ENCODE measurements around the gene TEX29.

TEX29 gene

DNA sequence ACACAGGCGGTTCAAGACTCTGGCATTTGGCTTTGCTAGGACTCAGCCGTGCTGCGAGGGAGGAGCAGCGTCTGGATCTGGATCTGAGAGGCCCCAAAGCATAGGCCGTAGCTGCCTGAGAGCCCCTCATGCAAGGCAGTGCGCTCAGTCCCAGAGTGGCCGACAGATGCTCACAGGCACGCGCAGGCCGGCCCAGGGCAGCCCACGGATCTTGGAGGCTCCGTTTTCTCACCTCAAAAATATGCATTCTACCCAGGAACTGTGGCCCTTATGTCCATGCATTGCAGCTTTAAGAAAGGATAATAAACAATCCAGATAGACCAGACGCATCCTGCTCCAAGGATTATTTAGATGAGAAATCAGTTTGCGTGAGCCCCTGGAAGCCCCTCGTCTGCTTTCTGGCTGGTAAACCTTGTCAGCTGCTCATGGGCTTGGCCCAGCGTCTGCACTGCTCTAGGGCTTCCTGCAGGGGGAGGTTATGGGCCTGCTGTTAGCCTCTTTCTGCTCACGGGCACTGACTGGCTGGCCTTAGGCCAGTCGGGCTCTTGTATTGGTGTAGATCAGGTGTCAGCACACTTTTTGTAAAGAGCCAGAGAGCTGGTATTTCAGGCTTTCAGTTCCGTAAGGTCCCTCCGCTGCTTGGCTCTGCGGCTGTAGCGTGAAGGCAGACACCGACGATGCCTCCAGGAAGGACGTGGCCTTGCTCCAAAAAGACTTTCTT, 24.2 kb downstream of the TEX29 start:
- FAIRE-seq = no peak

DNA sequence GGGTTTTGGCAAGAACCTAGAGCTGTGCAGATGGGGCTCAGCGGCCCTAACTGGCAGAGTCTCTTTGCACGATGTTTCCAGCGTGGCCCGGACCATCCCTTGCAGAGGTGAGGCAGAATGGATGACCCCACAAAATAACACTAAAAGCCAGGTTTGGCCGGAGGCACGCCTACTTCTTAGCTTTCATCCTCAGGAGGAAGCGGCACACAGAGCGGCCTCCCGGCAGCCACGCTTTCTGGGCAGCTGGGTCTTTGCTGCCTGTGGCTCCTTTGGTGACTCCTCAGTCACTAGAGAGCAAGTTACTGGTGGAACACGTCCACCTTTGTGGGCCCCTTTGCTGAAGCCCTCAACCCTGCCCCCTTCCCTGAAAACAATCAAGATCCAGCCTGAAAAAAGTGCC, 25.2 kb downstream of the TEX29 start:
- FAIRE-seq = no peak

DNA sequence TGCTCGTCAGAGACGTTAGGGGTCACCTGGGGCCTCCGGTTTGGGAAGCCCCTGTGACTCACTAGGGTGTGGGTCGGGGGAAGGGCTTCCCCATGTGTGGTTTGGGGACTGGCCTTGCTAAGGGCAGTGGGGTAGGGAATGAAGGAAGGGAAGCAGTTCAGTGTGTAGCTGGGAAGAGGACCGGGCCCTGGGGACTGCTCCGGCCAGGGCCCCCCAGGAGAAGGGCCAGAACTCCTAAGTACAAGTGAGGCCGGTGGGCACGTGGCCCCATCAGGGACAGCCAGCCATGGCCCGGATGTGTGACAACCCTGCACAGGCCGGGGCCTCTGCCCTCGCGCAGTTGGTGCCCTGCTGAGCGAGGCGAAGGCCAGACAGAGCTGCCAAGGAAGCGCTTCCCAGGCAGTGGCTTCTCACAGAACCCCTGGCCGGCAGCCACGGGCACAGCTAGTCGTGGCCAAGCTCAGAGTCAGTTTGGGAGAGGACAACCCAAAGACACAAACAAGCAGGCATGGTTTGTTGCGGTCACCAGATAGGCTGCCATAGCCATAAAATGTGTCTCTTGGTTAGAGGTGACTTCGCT, 25.7 kb downstream of the TEX29 start:
- no peak for FAIRE-seq

DNA sequence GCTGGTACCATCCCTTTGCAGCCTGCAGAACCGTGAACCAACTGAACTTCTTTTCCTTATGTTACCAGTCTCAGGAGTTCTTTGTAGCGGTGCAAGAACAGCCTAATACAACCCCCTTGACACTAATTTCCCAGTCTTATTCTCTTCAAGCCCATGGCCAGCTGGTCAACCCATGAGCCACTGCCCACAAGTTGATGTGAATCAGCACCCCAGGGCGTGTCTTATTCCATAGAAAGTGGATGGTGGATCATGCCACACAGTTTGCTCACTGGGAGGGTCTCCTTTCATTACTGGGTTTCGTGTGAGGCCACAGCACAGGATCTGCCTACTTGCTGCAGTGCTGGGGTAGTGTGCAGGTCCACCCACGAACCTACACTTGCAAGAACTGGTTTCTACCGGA, 27.0 kb downstream of the TEX29 start:
- no peak for FAIRE-seq

DNA sequence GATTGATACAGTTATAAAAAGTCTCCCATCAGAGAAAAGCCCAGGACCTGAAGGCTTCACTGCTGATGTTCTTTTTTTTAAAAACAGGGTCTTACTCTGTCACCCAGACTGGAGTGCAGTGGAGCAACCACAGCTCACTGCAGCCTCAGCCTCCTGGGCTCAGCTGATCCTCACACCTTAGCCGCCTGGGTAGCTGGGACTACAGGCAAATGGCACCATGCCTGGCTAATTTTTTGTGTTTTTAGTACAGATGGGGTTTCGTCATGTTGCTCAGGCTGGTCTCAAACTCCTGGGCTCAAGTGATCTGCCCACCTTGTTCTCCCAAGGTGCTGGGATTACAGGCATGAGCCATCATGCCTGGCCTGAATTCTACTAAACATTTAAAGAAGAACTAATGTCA, 33.1 kb downstream of the TEX29 start:
- no peak for FAIRE-seq

DNA sequence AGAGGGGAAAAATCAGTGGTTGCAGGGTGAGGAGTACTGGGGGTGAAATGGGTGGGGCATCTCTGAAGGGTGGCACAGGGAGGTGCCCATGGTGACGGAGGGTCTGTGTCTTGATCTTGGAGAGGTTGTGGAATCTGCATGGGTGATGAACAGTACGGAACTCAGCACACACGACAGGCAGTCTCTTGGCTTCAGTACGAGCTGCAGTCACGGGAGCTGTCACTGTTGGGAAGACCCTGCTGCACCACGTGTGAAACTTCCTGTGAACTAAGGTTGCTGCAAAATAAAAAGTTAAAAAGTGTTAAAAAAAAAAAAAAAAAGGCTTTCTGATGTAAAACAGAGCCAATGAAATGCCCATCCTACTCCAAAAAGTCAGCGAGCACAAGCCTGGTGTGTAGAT, 34.3 kb downstream of the TEX29 start:
- FAIRE-seq = no peak

DNA sequence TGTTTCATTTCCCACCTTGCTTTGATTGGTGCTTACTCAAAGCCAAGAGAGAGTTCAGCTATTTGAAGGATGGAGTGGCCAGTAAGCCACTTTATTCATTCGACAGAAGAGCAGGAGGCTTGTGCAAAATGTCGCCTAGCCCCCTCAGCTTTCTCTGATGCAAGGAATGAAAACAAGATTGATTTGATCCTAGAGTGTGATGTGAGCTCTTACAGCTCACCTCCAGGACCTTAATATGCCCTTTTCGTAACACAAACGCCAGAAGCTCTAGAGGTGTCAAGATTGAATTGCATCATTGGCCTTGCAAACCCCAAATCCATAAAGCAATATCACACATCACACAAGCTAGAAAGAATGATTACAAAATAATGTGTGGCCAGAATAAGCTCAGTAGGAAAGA, 36.4 kb downstream of the TEX29 start:
- no peak for FAIRE-seq

DNA sequence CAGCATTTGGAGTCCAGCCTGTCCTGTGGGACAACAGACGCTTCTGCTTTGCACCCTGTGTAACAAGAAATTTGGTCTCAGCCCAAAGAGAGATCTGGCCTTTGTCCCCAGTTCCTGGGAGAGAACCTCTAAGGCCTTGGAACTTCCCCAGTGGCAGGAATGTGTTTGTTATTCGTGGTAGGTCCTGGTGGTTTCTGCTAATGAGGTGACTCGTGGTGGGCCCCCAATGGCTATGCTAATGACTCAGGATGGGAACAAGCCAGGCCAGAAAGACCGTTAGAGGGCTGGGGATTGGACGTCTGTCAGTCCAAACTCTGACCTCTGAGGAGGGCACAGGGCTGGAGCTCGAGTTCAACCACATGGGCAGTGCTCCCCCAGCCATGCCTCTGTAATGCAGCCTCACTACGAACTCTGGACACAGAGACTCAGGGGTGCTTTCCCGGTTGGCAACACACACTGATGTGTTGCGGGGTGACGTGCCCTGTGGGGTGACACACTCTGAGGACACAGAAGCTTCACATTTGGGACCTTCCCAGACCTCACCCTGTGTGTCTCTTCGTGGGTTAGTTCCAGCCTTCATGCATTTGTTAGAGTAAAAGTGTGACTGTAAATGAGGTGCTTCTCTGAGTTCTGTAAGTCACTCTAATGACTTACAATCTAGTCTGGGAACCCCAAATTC, 38.9 kb downstream of the TEX29 start:
- no peak for FAIRE-seq

DNA sequence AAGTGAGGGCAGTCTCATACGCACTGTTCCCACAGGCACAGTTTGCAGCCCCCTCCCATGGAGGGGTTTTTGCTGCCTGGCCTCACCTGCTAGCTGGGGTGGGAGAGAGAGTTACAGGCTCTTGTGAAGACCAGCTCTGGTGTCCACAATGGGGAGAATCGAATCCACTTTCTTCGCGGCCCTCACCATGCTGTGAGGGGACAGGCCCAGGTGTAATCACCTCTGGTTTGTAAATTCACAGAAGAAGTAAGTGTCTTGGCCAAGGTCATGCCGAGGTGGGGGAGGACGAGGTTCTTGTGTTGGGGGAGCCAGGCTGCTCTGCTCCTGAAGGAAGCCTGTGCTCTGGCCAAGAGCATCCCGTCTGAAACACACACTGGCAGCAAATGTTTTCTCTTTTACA, 39.5 kb downstream of the TEX29 start:
- no peak for FAIRE-seq

DNA sequence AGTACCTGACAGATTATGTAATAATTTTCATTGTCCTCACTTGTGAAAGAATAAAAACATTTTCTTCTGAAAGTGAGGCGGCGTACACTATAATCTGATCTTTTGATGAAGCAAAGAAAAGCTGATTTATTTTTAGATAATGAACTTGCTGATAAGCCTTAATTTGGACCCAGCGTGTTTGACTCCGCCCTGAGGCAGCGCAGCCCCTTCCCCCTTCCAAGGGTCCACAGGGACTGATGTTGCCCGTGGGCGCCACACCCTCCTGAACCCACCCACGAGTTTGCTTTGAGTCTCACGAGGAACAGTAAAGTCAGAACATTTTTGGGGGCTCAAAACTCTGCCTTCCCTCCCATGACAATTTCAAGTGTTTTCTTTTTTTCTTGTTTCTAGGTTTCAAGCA, 40.0 kb downstream of the TEX29 start:
- FAIRE-seq = no peak

DNA sequence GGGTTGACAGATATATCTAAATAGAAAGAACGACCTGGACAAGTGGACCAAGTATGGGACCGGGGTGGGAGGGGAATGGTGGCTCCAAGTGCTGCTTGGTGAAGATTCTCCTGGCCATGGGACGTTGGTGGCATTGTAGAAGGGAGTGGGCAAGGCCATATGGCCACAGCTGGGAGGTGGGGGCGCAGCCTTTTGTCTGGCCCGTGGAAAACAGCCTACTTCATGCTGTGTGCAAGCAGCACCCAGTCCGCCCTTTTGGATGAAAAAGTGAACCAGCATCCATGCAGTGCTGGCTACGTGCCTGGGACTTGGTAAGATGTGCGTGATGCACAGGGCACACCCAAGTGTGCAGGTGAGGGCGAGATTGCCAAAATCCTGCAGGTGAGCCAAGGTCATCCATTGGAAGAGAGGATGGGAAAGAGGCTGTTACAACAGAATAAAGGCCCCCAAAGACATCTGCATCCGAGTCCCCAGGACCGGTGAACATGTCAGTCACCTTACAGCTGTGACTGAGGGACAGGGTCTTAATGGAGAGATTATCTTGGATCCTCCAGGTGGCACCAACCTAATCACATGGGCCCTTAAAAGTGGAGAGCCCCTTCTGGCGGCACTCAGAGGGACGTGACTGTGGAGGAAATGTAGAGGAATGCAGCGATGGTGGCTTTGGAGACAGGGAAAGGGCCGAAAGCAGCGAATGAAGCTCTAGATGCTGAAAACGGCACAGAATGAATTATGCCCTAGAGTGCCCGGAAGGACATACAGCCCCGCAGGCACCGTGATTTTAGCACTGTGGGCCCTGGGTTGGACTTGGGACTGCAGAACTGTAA, 40.8 kb downstream of the TEX29 start:
- FAIRE-seq = no peak

DNA sequence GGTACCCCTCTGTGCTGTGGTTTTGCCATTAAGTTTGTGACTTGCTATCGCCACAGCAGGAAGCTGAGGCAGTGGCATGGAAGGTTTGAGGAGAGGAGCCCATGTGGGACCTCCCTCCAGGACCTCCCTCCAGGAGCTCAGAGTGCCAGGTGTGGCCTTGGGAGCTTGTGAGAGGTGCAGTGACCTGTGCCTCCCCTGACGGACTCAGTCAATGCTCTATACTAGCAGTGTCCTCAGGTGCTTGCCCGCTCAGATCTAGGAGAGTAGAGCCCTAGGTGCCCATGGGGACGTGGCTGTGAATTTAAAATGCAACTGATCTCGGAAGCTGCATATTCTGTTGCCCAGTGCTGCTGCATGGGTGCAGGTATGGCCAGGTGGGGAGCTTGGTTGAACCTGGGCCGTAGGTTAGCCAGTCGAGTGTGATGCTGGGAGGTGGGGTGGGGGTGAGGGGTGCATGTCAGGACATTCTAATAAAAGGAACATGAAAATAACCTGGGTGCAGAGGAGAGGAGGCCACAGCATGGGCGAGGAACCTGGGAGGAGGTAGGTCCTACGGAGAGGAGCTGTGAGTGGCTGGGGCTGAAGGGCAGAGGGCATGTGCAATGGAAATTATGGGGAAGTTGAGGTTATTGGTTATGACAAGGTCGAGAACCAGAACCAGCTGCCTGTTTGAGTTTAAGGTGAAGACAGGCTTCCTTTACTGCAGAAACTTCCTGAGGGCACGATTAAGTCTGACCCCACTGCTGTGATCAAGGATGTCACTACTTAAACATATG, 41.6 kb downstream of the TEX29 start:
- no peak for FAIRE-seq

DNA sequence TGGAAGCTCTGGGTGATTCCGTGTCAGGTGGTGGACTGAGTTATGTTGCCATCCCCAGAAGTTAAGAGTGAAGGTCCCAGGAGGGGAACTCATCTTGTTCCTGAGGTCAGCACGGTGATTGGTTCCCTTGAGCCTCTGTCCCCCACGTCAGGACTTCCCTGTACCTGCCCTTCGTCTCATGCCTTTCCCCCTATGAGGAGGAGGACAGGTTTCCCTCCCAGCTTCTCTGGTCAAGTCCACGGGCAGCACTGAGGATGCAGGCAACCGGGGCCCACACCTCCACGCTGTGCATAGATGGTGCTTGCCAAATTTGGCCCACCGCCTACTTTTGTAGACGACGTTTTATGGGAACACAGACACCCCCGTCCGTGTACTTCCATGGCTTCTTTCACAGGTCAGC, 42.7 kb downstream of the TEX29 start:
- no peak for FAIRE-seq

DNA sequence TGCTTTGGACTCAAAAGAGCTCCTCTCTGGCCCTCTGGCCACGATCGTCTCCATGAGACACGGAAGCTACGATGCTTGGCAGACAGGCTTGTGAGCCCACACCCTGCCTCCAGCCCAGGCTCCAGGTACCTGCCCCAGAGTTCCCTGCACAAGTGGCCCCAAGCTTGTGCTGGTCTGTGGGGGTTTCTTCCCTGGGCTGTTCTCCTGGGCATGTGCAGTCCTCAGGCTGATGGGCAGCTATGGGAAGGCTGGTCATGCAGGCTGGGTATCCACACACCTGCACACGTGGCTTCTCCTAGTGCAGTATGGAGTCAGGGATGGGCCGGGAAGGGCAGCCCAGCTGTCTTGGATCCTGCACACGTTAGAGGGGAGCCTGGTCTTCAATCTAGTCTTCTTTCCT, 43.1 kb downstream of the TEX29 start:
- FAIRE-seq = no peak

DNA sequence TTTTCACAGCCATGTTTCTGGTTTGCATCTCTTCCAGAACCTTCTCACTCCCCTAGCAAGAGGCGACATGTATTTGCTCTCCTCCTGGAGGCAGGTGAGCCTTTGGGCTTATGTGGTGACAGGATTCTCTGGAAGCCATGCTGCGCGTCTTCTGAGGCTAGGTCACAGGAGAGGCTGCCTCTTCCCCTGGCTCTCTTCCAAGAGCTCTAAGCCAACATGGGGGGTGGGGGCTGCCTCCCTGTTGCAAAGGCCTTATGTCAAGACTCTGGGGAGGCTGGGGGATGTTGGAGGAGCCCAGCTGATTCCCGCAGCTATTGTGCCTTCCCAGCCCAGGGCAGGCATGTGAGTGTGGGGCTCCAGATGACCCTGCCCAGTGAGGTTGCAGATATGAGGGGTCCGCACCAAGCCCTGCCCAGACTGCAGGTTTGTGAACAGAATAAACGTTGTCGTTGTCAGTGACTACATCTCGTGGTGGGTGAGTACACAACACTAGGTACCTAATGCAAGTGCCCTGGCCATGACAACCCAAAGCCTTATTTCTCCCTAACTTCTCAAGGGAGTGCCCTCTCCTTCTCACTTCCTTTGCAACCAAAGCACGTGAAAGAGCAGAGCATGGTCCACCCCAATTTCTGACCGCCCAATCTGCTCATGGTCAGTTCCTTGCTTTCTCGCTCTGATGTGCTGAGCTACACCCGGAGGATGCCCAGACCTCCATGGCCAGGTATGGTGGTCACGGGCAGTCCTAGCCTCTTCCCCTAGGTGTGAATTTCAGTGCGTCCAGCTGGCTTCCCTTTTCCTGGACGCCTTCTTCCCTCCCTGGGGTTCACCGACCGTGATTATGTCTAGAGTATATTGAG, 44.9 kb downstream of the TEX29 start:
- no peak for FAIRE-seq

DNA sequence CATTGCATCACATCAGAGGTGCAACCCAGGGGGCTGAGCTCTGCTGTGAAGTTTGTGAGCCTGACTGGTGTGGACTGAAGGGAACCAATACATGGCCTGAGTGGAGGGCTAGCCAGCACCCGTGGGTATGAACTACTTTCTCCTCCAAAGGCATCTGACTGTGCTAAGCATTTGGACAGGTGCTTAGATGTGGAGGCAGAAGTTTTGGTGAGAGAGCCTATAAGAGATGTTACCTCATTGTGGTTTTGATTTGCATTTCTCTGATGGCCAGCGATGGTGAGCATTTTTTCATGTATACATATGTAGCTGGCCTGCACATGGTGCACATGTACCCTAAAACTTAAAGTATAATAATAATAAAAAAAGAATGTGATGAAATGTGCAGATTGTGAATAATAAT, 46.9 kb downstream of the TEX29 start:
- FAIRE-seq = no peak

DNA sequence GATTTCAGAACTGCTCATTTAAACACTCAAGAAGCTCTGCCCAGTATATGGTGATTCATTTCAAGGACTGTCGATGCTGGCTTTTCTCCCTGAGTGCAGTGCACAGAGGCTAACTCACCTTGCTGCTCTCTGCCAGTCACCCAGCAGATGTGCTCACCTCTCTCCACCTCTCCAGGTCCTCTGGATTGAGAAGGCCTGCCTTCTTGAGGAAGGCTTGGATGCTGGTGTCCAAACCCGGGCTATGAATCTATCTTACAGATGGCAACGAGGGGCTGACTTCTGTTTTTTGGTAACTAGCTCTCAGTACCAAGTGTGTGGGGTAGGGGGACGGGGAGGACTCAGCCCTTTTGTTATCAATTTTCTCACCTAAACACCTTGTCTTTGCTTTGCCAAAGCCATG, 47.6 kb downstream of the TEX29 start:
- no peak for FAIRE-seq

DNA sequence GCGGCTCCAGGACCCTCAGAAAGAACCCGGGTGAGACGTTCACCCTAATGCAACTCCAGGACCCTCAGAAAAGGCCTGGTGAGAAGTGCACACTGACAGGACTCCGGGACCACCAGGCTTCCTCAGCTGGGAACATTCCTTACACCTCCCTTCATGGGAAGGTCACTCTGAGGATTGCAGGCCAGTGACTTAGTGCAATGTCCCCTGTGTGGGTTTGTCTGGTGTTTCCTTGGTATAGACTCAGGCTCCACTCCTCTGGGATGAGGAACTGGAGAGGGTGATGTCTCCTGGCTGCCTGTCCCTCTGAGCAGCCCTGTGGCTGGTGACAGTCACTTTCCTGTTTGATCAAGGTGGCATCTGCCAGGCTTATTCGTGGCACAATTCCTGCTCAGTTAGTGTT, 49.7 kb downstream of the TEX29 start:
- no peak for FAIRE-seq

DNA sequence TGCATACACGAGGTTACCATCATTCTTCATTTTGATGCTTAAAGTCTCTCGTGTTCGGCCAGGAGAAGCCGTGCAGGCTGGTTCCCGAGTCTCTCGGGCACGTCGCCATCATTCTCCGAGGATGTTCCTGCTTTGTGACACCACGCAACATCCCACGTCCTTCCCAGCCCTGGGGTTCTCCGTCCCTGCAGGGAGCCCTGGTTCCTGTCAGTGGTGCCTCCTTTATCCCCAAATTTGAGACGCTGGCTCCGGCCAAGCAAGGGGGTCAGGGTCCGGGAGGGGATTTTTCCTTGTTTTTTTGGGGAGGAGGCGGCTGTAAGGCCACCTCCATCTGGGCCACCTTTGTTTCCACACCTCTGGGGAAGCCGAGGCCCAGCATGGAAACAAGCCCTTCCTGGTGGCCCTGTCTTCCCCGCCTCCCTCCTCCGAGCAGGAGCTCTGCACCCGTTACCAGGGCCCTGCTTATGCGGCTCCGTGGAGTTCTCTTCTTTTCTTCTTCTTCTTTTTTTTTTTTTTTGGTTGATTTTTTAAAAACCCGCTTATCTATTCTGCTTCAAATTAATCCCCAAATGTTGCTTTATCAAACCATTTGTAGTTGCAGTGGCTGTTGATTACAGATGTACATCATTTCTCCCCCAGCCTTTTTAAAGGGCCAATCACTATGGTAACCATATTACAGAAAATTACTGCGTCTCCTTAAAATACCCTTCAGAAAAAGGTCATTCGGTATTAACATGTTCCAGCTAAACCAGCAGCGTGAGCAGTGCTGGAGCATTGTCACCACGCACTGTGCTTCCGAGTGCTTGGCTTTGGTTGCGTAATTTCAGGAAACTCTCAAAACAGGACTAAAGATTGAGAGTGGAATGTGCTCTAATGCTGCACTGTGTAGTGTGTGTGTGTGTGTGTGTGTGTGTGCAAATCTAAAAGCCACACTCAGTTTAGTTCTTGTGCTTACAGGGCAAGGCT, 50.4 kb downstream of the TEX29 start:
- no peak for FAIRE-seq

DNA sequence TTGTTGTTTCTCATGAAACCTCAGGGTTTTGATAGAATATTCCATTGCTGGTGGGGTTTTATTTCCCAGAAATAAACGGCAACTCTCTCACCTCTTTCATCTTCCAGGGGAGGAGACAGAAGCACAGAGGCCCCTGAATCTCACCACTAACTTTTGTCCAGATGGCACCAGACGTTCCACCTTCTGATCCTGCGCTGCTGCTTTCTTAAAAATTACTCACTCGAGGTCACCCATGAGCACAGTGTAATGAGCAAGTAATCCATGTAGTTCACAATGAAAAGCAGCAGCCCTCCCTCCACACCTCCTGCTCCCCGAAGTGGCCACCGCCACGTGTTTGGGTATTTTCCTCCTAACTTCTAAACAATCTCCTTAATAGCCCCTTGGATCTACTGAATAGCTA, 51.3 kb downstream of the TEX29 start:
- no peak for FAIRE-seq
